SU-DHL-6 (cell line): ENCODE data around the gene SELENON.

Experiments used
- CTCF ChIP-seq: fragments of 200-600 bp; sonication (generic); IDR thresholded peaks from one replicate; pipeline ENCODE4 v1.5.1; 2017; ENCODE audit warnings: antibody characterized with exemption, mild to moderate bottlenecking, low read length, moderate library complexity; ENCODE audit not compliant: insufficient read depth, poor library complexity, severe bottlenecking
- EZH2phosphoT487 ChIP-seq: fragments of 200-600 bp; sonication (generic), shearing (Covaris generic); conservative IDR thresholded peaks from 2 replicates; pipeline ENCODE4 v1.6.1; 2018; ENCODE audit warnings: mild to moderate bottlenecking, antibody characterized with exemption, low read length, moderate library complexity, mixed read lengths

GRCh38 chr1:25820247-25821111 lies 20.5 kb downstream of the SELENON start:
- TF ChIP-seq CTCF = no peak
- TF ChIP-seq EZH2phosphoT487 = no peak
